NK-92 (cell line): Measurements from ENCODE around the gene FARS2.

Experiments
- DNase-seq: peaks from one replicate; lab custom pipeline; 2025; ENCODE audit not compliant: unreplicated experiment; lab: John Stamatoyannopoulos, UW

Gene FARS2

GRCh38 chr6:5316951-5317350 is 55.6 kb downstream of the FARS2 start:
- no peak for DNase-seq

GRCh38 chr6:5318617-5319272 is 57.4 kb downstream of the FARS2 start:
- no peak for DNase-seq

- no peak for DNase-seq
Measured at GRCh38 chr6:5323979-5324378, 62.7 kb downstream of the FARS2 start.

- no peak for DNase-seq
Measured at GRCh38 chr6:5325173-5325572, 63.9 kb downstream of the FARS2 start.

- no peak for DNase-seq
Measured at GRCh38 chr6:5326022-5326641, 64.8 kb downstream of the FARS2 start.

- DNase-seq = no peak
Measured at GRCh38 chr6:5328800-5329199, 67.5 kb downstream of the FARS2 start.

GRCh38 chr6:5331845-5332442 is 70.6 kb downstream of the FARS2 start:
- no peak for DNase-seq

GRCh38 chr6:5333658-5334057 is 72.3 kb downstream of the FARS2 start:
- no peak for DNase-seq

- no peak for DNase-seq
Measured at GRCh38 chr6:5334341-5334740, 73.0 kb downstream of the FARS2 start.

- no peak for DNase-seq
Measured at GRCh38 chr6:5335020-5335419, 73.7 kb downstream of the FARS2 start.

GRCh38 chr6:5337573-5337972 is 76.3 kb downstream of the FARS2 start:
- DNase-seq = no peak

GRCh38 chr6:5338177-5338960 is 77.1 kb downstream of the FARS2 start:
- DNase-seq = no peak

- DNase-seq = no peak
Measured at GRCh38 chr6:5339786-5340185, 78.5 kb downstream of the FARS2 start.

- no peak for DNase-seq
Measured at GRCh38 chr6:5341845-5342244, 80.5 kb downstream of the FARS2 start.

GRCh38 chr6:5343998-5344397 is 82.7 kb downstream of the FARS2 start:
- DNase-seq = no peak

- no peak for DNase-seq
Measured at GRCh38 chr6:5345324-5345723, 84.0 kb downstream of the FARS2 start.

GRCh38 chr6:5351552-5352210 is 90.4 kb downstream of the FARS2 start:
- DNase-seq = no peak

- no peak for DNase-seq
Measured at GRCh38 chr6:5353971-5354370, 92.7 kb downstream of the FARS2 start.

GRCh38 chr6:5357486-5357885 is 96.2 kb downstream of the FARS2 start:
- DNase-seq = no peak

GRCh38 chr6:5359417-5359816 is 98.1 kb downstream of the FARS2 start:
- no peak for DNase-seq

- no peak for DNase-seq
Measured at GRCh38 chr6:5361396-5361795, 100.1 kb downstream of the FARS2 start.
